ENCODE results near the gene MRO. TPM values are rescaled to one million over a fixed set of nuclear protein-coding genes. Genes with fewer than 3 reads are reported as not detected.
"Not testable (repeated sequence)": the region's sequence is repeated elsewhere in the genome, so short reads cannot be mapped to it uniquely, and the experiment has no call there.

MRO gene
- total RNA-seq, 2 experiments from 2014 or later, result not detected

DNA sequence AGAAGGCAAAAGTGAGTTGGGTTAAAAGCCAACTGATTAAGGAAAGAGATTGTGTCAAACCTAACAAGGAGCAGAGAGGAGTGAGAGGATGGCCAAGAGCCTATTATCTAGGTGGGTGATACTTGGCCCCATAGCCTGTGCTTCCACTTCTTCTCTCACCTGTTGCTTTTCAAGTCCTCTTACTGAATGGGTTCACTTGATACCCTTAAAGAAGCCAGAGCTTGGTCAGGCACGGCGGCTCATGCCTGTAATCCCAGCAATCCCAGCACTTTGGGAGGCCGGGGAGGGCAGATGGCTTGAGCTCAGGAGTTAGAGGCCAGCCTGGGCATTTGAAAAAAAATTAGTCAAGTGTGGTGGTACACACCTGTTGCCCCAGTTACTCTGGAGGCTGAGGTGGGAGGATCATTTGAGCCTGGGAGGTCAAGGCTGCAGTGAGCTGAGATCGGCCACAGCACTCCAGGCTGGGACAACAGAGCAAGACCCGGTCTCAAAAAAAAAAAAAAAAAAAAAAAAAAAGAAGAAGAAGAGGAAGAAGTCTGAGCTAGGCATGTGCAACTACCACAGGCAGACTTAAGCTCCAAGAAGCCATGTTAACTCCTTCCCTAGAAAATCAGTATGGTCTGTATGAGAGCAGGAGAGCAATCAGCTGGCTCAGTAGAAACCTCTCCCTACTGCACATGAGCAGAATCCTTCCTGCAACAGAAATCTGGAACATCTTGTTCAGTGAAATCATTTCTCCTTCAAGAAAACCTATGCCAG lies 30.7 kb upstream of the MRO start:
- intact Hi-C loops (cut with DNase I, micrococcal nuclease), result no loop called here

DNA sequence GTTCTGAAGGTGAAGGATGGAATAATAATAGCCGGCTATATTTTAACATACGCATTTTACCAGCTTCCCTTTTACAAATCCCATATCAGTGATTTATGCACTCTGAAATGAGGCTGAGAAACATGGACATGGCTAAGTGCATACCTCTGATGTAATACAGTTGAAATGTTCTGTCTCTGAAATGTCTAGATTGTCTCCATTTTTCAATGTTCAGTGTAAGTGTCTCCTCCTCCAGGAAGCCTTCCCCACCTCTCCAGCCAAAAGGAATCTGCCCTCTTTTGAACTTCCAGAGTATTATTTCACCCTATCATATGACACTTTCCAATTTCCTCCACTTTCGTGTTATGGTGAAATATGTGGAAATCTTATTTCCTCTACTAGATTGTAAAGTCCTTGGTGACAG lies 29.6 kb upstream of the MRO start:
- peaks cover 15% of the 10 kb centered on the region for H3K27me3 Mint-ChIP-seq
- intact Hi-C loops (cut with DNase I, micrococcal nuclease), result no loop called here
- no peaks in the 10 kb centered on the region for H3K36me3 Mint-ChIP-seq (ENCODE audit: low read depth)
- ATAC-seq (no peak), DNase-seq (no peak)
- CTCF ChIA-PET, result no interaction called here
- H3K4me3 Mint-ChIP-seq, result no peak overlapping the region
- H3K27ac Mint-ChIP-seq, result no peak overlapping the region
- H3K4me1 Mint-ChIP-seq, result peaks cover 4% of the 10 kb centered on the region
- POLR2A ChIA-PET, result no interaction called here
- H3K9me3 Mint-ChIP-seq (ENCODE audit: low read depth), result peaks cover 2% of the 10 kb centered on the region

More for the DNA sequence above, 30.7 kb upstream of the MRO start:
- Mint-ChIP-seq H3K9me3 (ENCODE audit: low read depth) (peaks cover 2% of the 10 kb centered on the region), H3K27ac (no peak overlapping the region), H3K36me3 (ENCODE audit: low read depth) (no peaks in the 10 kb centered on the region), H3K4me1 (peaks cover 4% of the 10 kb centered on the region), H3K27me3 (peaks cover 16% of the 10 kb centered on the region), H3K4me3 (no peak overlapping the region)
- no peak for ATAC-seq
- DNase-seq, result no peak
- POLR2A ChIA-PET, result interaction anchor here (0.5 to 0.7 kb wide), 2 partner anchors 13 to 127 kb away, joined by 4 to 7 read pairs; no protein-coding TSS in a partner anchor
- CTCF ChIA-PET, result no interaction called here

DNA sequence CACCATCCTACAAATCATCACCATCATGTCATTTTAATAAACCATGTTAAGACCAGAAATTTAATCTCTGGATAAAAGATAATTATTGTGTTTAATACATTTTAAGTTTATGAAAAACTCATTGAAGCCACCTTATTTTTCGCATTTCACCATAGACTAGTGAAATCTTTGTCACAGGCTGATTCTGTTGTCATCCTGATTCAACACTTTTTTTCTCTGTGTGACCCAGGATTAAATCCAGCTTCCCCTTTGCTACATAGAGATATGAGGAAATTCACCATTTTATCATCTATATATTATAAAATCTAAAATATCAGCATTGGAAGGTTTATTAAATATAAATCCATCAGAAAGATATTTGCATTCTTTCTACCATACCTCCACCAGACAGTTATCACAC lies 29.2 kb upstream of the MRO start:
- ChIA-PET POLR2A (no interaction called here), CTCF (no interaction called here)
- ATAC-seq (no peak), DNase-seq (no peak)
- no peaks in the 10 kb centered on the region for H3K9me3 Mint-ChIP-seq (ENCODE audit: low read depth)
- H3K27me3 Mint-ChIP-seq, result peaks cover 11% of the 10 kb centered on the region
- no peak overlapping the region for H3K27ac Mint-ChIP-seq
- H3K4me3 Mint-ChIP-seq, result no peak overlapping the region
- H3K4me1 Mint-ChIP-seq, result peaks cover 4% of the 10 kb centered on the region
- no peaks in the 10 kb centered on the region for H3K36me3 Mint-ChIP-seq (ENCODE audit: low read depth)
- intact Hi-C loops (cut with DNase I, micrococcal nuclease), result no loop called here

DNA sequence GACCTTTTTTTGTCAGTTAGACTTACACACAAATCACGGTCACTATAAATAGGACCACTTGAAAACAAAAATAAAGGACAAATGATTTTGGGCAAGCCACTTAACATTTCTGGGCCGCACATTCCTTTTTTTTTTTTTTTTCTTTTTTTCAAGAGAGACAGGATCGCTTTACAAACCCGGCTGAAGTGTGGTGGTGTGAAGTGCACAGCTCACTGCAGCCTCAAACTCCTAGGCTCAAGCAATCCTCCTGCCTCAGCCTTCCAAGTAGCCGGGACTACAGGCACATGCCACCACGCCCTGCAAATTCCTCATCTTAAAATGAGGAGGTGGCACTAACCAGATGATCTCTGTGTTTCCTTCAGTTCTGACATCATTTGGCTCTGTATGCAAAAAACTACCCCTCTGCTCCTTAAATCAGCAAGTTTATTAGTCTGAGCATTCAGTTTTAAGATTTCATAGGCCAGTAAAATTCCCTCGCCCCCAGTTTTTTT lies 28.3 kb upstream of the MRO start:
- DNase-seq (no peak), ATAC-seq (no peak)
- no peaks in the 10 kb centered on the region for H3K9me3 Mint-ChIP-seq (ENCODE audit: low read depth)
- ChIA-PET POLR2A (no interaction called here), CTCF (interaction anchor here (1.8 kb wide), 1 partner anchor 28 kb away, joined by 6 read pairs; the partner anchor contains the start of gene MRO)
- no peaks in the 10 kb centered on the region for H3K36me3 Mint-ChIP-seq (ENCODE audit: low read depth)
- intact Hi-C loops (cut with DNase I, micrococcal nuclease), result no loop called here
- no peak overlapping the region for H3K4me3 Mint-ChIP-seq
- H3K27me3 Mint-ChIP-seq, result peaks cover 8% of the 10 kb centered on the region
- peaks cover 4% of the 10 kb centered on the region for H3K4me1 Mint-ChIP-seq
- H3K27ac Mint-ChIP-seq, result no peak overlapping the region

DNA sequence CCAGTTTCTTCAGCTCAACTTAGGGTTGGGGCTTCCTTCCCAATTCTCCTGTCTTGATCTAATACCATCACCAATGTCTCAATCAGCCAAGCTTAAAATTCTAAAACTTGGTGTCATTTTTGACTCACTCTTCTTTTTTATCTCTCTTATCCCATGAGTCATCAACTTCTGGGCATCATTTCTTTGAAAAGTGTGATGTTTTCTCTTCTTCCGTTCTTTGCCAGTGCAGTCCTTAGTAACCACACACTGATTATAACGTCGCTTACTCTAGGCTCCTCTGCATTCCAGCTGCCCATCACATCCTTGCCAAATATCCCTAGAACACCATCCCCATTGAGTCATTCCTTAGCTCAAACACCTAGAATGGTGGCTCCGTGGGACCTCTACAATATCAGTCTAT lies 27.4 kb upstream of the MRO start:
- ATAC-seq, result no peak
- Mint-ChIP-seq H3K36me3 (ENCODE audit: low read depth) (no peaks in the 10 kb centered on the region), H3K9me3 (ENCODE audit: low read depth) (no peaks in the 10 kb centered on the region), H3K27ac (no peak overlapping the region), H3K27me3 (peaks cover 3% of the 10 kb centered on the region), H3K4me1 (peaks cover 4% of the 10 kb centered on the region), H3K4me3 (no peak overlapping the region)
- intact Hi-C loops (cut with DNase I, micrococcal nuclease), result no loop called here
- ChIA-PET POLR2A (no interaction called here), CTCF (interaction anchor here (0.6 to 1.8 kb wide), 3 partner anchors 14 to 27 kb away, joined by 3 to 6 read pairs (median 4); partner anchors contain the start of gene MRO)
- no peak for DNase-seq

DNA sequence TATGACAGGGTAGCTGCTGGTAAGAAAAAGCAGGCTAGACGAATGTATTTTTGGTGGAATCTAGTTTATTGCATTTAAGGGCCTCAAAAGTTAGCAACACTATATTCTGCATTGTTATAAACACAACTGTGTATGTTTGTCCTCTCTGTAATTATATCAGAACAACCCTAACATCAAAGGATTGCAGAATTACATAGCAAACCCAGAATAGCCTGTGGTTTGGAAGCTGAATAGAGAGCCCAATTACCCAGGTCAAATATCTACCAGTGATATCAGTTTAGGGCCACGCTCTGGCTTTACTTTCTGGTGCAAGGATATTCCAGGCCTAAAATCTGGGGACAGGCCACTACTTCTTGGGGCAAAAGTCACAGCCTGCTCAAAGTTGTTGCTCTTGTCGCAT lies 25.1 kb upstream of the MRO start:
- no peaks in the 10 kb centered on the region for H3K36me3 Mint-ChIP-seq (ENCODE audit: low read depth)
- ChIA-PET CTCF (no interaction called here), POLR2A (no interaction called here)

DNA sequence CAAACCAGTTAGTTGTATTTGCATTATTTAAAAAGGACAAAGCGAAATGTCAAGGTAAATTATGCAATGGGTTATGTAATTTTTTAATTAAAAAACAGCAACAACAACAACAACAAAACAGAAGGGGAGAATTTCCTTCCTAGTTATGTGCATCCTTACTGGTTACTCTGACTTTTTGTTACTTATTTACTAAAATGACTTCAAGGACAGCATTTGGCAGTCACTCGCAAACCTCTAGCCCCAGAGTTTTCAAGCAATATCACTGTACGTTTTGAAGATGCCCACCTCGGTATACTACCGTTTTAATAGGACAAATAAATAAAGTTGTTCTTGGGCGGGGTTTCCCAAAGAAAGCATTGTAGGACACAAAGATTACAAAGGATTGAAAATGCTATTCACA lies 24.7 kb upstream of the MRO start:
- H3K4me3 Mint-ChIP-seq, result no peak overlapping the region
- no peaks in the 10 kb centered on the region for H3K36me3 Mint-ChIP-seq (ENCODE audit: low read depth)
- intact Hi-C loops (cut with DNase I, micrococcal nuclease), result no loop called here
- ATAC-seq (no peak), DNase-seq (no peak)
- H3K9me3 Mint-ChIP-seq (ENCODE audit: low read depth), result no peaks in the 10 kb centered on the region
- H3K4me1 Mint-ChIP-seq, result peaks cover 4% of the 10 kb centered on the region
- peaks cover under 1% of the 10 kb centered on the region for H3K27me3 Mint-ChIP-seq
- ChIA-PET CTCF (no interaction called here), POLR2A (no interaction called here)
- no peak overlapping the region for H3K27ac Mint-ChIP-seq

More for the DNA sequence above, 25.1 kb upstream of the MRO start:
- no peak overlapping the region for H3K4me3 Mint-ChIP-seq
- intact Hi-C loops (cut with DNase I, micrococcal nuclease), result no loop called here
- no peak overlapping the region for H3K27ac Mint-ChIP-seq
- ATAC-seq, result no peak
- H3K9me3 Mint-ChIP-seq (ENCODE audit: low read depth), result no peaks in the 10 kb centered on the region
- H3K4me1 Mint-ChIP-seq, result peaks cover 4% of the 10 kb centered on the region
- H3K27me3 Mint-ChIP-seq, result peaks cover 3% of the 10 kb centered on the region
- DNase-seq, result no peak

DNA sequence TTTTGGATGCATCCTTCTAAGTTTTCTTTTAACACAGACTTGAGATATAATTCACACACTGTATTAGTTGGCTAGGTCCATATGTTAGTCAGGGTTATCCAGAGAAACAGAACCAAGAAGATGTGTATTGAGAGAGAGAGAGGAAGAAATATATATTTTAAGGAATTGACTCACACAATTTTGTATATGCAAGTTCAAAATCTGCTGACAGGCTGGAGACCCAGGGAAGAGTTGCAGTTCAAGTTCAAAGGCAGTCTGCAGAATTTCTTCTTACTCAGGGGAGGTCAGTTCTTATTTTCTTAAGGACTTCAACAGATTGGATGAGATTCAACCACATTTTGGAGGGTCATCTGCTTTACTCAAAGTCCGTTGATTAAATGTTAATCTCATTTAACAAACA lies 23.0 kb upstream of the MRO start:
- no peak for ATAC-seq
- Mint-ChIP-seq H3K36me3 (ENCODE audit: low read depth) (no peaks in the 10 kb centered on the region), H3K4me1 (peaks cover 4% of the 10 kb centered on the region), H3K4me3 (no peak overlapping the region), H3K27me3 (peaks cover 2% of the 10 kb centered on the region), H3K27ac (no peak overlapping the region), H3K9me3 (ENCODE audit: low read depth) (no peaks in the 10 kb centered on the region)
- no peak for DNase-seq
- CTCF ChIA-PET, result interaction anchor here (1.2 kb wide), 1 partner anchor 159 kb away, joined by 4 read pairs; no protein-coding TSS in a partner anchor
- POLR2A ChIA-PET, result no interaction called here
- intact Hi-C loops (cut with DNase I, micrococcal nuclease), result no loop called here

DNA sequence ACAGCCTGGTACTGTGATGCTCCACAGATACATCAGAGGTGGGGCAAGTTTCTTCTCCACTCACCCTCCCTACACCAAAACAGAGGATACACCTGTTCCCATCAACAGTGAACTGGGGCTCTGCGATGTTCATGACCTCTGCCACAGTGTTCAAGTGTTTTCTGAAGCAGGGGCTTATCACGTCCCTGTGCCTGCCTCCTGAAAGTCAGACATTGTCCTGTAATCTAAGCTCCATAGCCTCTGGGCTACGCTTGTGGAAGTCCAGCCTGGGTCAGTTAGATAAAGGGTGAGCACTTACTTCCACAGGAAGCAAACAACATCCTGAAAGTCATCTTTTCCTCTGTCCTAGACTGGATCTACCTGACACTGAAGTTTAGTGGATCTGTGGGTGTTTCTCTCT lies 20.2 kb upstream of the MRO start:
- POLR2A ChIA-PET, result no interaction called here
- no peak for DNase-seq
- CTCF ChIA-PET, result interaction anchor here (0.5 to 1.5 kb wide), 2 partner anchors 20 to 31 kb away, joined by 3 to 5 read pairs; no protein-coding TSS in a partner anchor
- Mint-ChIP-seq H3K36me3 (ENCODE audit: low read depth) (no peaks in the 10 kb centered on the region), H3K27me3 (peaks cover 2% of the 10 kb centered on the region), H3K27ac (no peak overlapping the region), H3K9me3 (ENCODE audit: low read depth) (no peaks in the 10 kb centered on the region), H3K4me3 (no peak overlapping the region), H3K4me1 (no peaks in the 10 kb centered on the region)
- intact Hi-C loops (cut with DNase I, micrococcal nuclease), result no loop called here
- no peak for ATAC-seq

DNA sequence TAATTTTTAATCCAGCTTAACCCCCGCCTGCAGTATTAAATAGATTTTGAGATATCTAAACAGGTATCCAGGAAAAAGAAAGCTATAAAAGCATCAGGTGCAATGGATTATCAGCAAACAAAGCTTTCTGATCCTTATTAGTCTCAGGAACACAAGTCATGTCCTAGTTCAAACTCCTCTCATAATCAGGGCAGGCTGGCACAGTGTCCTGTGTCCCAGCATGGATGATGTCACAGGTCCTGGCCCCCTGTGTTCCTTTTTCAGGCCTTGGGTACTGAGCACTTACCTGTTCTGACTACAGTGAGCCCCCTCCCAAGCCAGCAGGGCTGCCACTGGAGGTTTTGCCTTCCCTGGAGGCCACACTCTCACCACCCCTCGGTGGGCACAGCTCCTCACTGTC lies 19.5 kb upstream of the MRO start:
- H3K4me3 Mint-ChIP-seq, result no peak overlapping the region
- H3K27me3 Mint-ChIP-seq, result peaks cover 2% of the 10 kb centered on the region
- intact Hi-C loops (cut with DNase I, micrococcal nuclease), result no loop called here
- DNase-seq (no peak), ATAC-seq (no peak)
- H3K9me3 Mint-ChIP-seq (ENCODE audit: low read depth), result no peaks in the 10 kb centered on the region
- ChIA-PET POLR2A (no interaction called here), CTCF (no interaction called here)
- no peaks in the 10 kb centered on the region for H3K36me3 Mint-ChIP-seq (ENCODE audit: low read depth)
- H3K4me1 Mint-ChIP-seq, result no peaks in the 10 kb centered on the region
- no peak overlapping the region for H3K27ac Mint-ChIP-seq

DNA sequence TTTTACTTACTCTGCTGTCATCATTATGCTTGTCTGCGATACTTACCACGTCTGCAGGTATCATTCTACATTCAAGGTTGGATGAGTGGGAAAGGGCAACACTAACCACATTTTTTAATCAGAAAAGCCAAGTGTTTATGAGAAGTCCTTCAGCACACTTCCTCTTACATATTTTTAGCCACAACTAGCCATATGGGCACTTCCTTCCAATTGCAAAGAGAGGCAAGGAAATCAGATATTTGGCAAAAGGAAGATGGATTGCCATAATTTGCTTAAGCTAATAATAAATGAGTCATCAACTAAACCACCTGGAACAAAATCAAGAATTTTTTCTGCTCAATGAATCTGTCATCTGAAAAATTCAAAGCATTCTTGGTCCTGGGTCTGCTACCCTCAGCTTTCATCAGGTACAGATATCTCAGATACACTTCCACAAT lies 16.7 kb upstream of the MRO start:
- Mint-ChIP-seq H3K27me3 (peaks cover 2% of the 10 kb centered on the region), H3K9me3 (ENCODE audit: low read depth) (no peaks in the 10 kb centered on the region), H3K36me3 (ENCODE audit: low read depth) (no peaks in the 10 kb centered on the region), H3K27ac (no peak overlapping the region), H3K4me1 (no peaks in the 10 kb centered on the region), H3K4me3 (no peak overlapping the region)
- CTCF ChIA-PET, result no interaction called here
- intact Hi-C loops (cut with DNase I, micrococcal nuclease), result no loop called here
- POLR2A ChIA-PET, result no interaction called here
- ATAC-seq, result no peak
- no peak for DNase-seq

DNA sequence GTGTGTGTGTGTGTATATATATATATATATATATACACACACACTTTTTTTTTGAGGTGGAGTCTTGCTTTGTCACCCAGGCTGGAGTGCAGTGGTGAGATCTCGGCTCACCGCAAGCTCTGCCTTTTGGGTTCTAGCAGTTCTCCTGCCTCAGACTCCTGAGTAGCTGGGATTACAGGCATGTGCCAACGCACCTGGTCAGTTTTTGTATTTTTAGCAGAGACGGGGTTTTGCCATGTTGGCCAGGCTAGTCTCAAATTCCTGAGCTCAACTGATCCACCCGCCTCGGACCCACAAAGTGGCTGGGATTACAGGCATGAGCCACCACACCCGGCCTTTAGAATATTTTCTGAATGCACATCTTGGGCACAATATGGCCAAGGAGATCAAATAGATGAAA lies 13.7 kb upstream of the MRO start:
- intact Hi-C loops (cut with DNase I, micrococcal nuclease); POLR2A ChIA-PET; H3K9me3 Mint-ChIP-seq (ENCODE audit: low read depth); H3K4me3 Mint-ChIP-seq; H3K27me3 Mint-ChIP-seq; H3K27ac Mint-ChIP-seq; ATAC-seq; DNase-seq; H3K4me1 Mint-ChIP-seq; H3K36me3 Mint-ChIP-seq (ENCODE audit: low read depth): not testable (repeated sequence)
- CTCF ChIA-PET, result interaction anchor here (0.6 to 1.6 kb wide), 2 partner anchors 133 to 209 kb away, joined by 3 read pairs; no protein-coding TSS in a partner anchor
